Measurements from ENCODE around the gene RALBP1. TPM values are rescaled to one million over a fixed set of nuclear protein-coding genes. Genes with fewer than 3 reads are reported as not detected.

Gene RALBP1
- total RNA-seq, 1 experiment from 2014 or later = 70.0 TPM

DNA sequence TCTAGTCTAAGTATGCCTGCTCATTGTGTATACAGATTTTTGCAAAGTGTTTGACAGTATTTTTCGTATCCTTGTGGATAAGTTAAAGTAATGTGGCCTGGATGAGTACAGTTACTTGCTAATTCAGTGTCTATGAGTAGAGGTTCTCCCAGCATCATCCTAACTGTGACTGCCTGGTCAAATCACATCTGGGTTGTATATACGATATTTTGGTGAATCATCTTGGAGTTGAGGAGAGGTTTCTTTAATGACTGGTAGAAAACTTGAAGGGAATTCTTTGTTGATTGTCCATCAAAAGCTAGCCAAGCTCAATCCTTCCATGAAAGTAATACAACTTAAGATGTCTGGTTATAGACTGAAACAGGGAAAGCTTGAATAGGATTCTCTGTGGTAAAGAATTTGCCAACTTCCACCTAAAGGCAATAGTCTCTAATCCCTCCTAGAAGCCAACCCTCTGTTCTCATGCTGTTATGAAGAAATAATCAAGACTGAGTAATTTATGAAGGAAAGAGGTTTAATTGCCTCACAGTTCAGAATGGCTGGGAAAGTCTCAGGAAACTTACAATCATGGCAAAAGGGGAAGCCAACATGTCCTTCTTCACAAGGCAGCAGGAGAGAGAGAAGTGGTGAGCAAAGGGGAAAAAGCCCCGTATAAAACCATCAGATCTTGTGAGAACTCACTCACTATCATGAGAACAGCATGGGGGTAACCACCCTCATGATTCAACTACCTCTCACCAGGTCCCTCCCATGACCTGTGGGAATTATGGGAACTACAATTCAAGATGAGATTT, 19.4 kb upstream of the RALBP1 start:
- DNase-seq (ENCODE audit: low read depth, low spot score) (no peak), ATAC-seq (no peak)
- H3K4me3 ChIP-seq (ENCODE audit: low read depth in 2 of 2, low read length in 2 of 2) = no peak overlapping the region
- in situ Hi-C loops (cut with HindIII; ENCODE audit: low pct_unique_long_range_greater_than_20kb, low sequenced_read_pairs) (no loop called here), intact Hi-C loops (cut with micrococcal nuclease; ENCODE audit: unreplicated experiment) (no loop called here)
- no peaks in the 10 kb centered on the region for H3K27me3 ChIP-seq (ENCODE audit: control insufficient read depth, insufficient read depth, low read length)
- CTCF ChIA-PET = no interaction called here
- H3K4me1 ChIP-seq (ENCODE audit: control insufficient read depth, insufficient read depth, low read length) = no peaks in the 10 kb centered on the region
- no peaks in the 10 kb centered on the region for H3K9me3 ChIP-seq (ENCODE audit: control insufficient read depth, insufficient read depth, low read depth, low read length)
- H3K36me3 ChIP-seq (ENCODE audit: control insufficient read depth, insufficient read depth, low read length) = no peaks in the 10 kb centered on the region
- BruUV-seq (replicated peaks) = no TSS peak
- POLR2A ChIA-PET = no interaction called here
- H3K27ac ChIP-seq (ENCODE audit: low read length) = no peak overlapping the region
- TF ChIP-seq REST (IDR thresholded peaks at IDR 0.05; ENCODE audit: insufficient read depth in 1 of 2, low read depth in 2 of 2, low read length in 1 of 2) (no peak), SIN3A (IDR thresholded peaks at IDR 0.05; ENCODE audit: borderline replicate concordance, insufficient read depth, low read depth, low read length) (no peak), TCF7L2 (IDR thresholded peaks at IDR 0.05; ENCODE audit: low read depth, low read length) (no peak), POLR2AphosphoS5 (IDR thresholded peaks at IDR 0.05; ENCODE audit: low read depth, low read length) (no peak)
- TF ChIP-seq, protein P1, sequence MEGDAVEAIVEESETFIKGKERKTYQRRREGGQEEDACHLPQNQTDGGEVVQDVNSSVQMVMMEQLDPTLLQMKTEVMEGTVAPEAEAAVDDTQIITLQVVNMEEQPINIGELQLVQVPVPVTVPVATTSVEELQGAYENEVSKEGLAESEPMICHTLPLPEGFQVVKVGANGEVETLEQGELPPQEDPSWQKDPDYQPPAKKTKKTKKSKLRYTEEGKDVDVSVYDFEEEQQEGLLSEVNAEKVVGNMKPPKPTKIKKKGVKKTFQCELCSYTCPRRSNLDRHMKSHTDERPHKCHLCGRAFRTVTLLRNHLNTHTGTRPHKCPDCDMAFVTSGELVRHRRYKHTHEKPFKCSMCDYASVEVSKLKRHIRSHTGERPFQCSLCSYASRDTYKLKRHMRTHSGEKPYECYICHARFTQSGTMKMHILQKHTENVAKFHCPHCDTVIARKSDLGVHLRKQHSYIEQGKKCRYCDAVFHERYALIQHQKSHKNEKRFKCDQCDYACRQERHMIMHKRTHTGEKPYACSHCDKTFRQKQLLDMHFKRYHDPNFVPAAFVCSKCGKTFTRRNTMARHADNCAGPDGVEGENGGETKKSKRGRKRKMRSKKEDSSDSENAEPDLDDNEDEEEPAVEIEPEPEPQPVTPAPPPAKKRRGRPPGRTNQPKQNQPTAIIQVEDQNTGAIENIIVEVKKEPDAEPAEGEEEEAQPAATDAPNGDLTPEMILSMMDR (IDR thresholded peaks at IDR 0.05) = no peak

GRCh38 chr18:9466127-9466526, 9.2 kb upstream of the RALBP1 start:
- H3K9me3 ChIP-seq (ENCODE audit: control insufficient read depth, insufficient read depth, low read depth, low read length) = peaks cover 15% of the 10 kb centered on the region; the same call in 1 of the 2 replicates
- POLR2A ChIA-PET = no interaction called here
- H3K36me3 ChIP-seq (ENCODE audit: control insufficient read depth, insufficient read depth, low read length) = no peaks in the 10 kb centered on the region
- no peaks in the 10 kb centered on the region for H3K4me1 ChIP-seq (ENCODE audit: control insufficient read depth, insufficient read depth, low read length)
- H3K27ac ChIP-seq (ENCODE audit: low read length) = no peak overlapping the region
- ATAC-seq = no peak
- CTCF ChIA-PET = no interaction called here
- H3K27me3 ChIP-seq (ENCODE audit: control insufficient read depth, insufficient read depth, low read length) = no peaks in the 10 kb centered on the region
- no TSS peak for BruUV-seq (replicated peaks)
- no peak for DNase-seq (ENCODE audit: low read depth, low spot score)
- H3K4me3 ChIP-seq (ENCODE audit: low read depth in 2 of 2, low read length in 2 of 2) = no peak overlapping the region
- intact Hi-C loops (cut with micrococcal nuclease; ENCODE audit: unreplicated experiment) (no loop called here), in situ Hi-C loops (cut with HindIII; ENCODE audit: low pct_unique_long_range_greater_than_20kb, low sequenced_read_pairs) (no loop called here)
- TF ChIP-seq REST (IDR thresholded peaks at IDR 0.05; ENCODE audit: insufficient read depth in 1 of 2, low read depth in 2 of 2, low read length in 1 of 2) (no peak), TCF7L2 (IDR thresholded peaks at IDR 0.05; ENCODE audit: low read depth, low read length) (no peak), SIN3A (IDR thresholded peaks at IDR 0.05; ENCODE audit: borderline replicate concordance, insufficient read depth, low read depth, low read length) (no peak), POLR2AphosphoS5 (IDR thresholded peaks at IDR 0.05; ENCODE audit: low read depth, low read length) (no peak)
- TF ChIP-seq, protein P1 (IDR thresholded peaks at IDR 0.05) = no peak

All from Panc1 (cell line).